Activated CD4-positive, alpha-beta memory T cell treated with anti-CD3 and anti-CD28 coated beads for 36 hours (primary cell): ENCODE measurements around the gene GPX7. TPM values are rescaled to one million over a fixed set of nuclear protein-coding genes. Genes with fewer than 3 reads are reported as not detected.
A peak's percentile ranks its signal among the peaks of the same experiment; 100 is the strongest.

Experiments
- CTCF ChIA-PET: fragments of 350-600 bp; sonication (Branson Sonifier 250); formaldehyde crosslinking; loops from one replicate; lab custom pipeline; 2021; ENCODE audit warnings: antibody characterized with exemption, inconsistent platforms; lab: Charles Lee
- POLR2A ChIA-PET: fragments of 350-600 bp; sonication (Branson Sonifier 250); formaldehyde crosslinking; loops from one replicate; lab custom pipeline; 2021; ENCODE audit warnings: antibody characterized with exemption; lab: Charles Lee
- DNase-seq: peaks from one replicate; pipeline ENCODE4 v3.0.0-alpha.2; 2020
- H3K27ac Mint-ChIP-seq: one replicate; pipeline ENCODE4 v1.8.0; 2021; ENCODE audit warnings: mixed read lengths
- H3K27me3 Mint-ChIP-seq: one replicate; pipeline ENCODE4 v1.8.0; 2021; ENCODE audit warnings: mixed read lengths
- H3K36me3 Mint-ChIP-seq: one replicate; pipeline ENCODE4 v1.8.0; 2021; ENCODE audit warnings: mixed read lengths
- H3K4me1 Mint-ChIP-seq: one replicate; pipeline ENCODE4 v1.8.0; 2021; ENCODE audit warnings: low read depth, mixed read lengths
- H3K4me3 Mint-ChIP-seq: one replicate; pipeline ENCODE4 v1.8.0; 2021; ENCODE audit warnings: mild to moderate bottlenecking, mixed read lengths
- H3K9me3 Mint-ChIP-seq: one replicate; pipeline ENCODE4 v1.8.0; 2021; ENCODE audit warnings: mixed read lengths
- intact Hi-C: fragments of 100-400 bp; cut with micrococcal nuclease; formaldehyde crosslinking; loops from one replicate; pipeline ENCODE4 v1.15.1; 2023
- total RNA-seq, 2 experiments: library from RNA; stranded (reverse); gene quantifications; one replicate each; pipeline ENCODE4 v1.2.3, GENCODE V29; 2021

Gene GPX7
- total RNA-seq, 2 experiments from 2014 or later: 19.9 to 20.6 TPM

- Mint-ChIP-seq H3K36me3 (peaks cover 23% of the 10 kb centered on the region), H3K9me3 (no peaks in the 10 kb centered on the region), H3K27me3 (no peaks in the 10 kb centered on the region), H3K27ac (peak overlapping the region; percentile 90), H3K4me3 (no peak overlapping the region), H3K4me1 (peaks cover 40% of the 10 kb centered on the region)
- ChIA-PET POLR2A (interaction anchor here (0.6 to 1.7 kb wide), 4 partner anchors 10 to 200 kb away, joined by 3 to 5 read pairs (median 4); partner anchors contain the start of genes ORC1, PRPF38A and TUT4), CTCF (interaction anchor here (0.9 kb wide), 1 partner anchor 24 kb away, joined by 3 read pairs; no protein-coding TSS in a partner anchor)
- intact Hi-C loops: loop anchor here (5.0 kb wide), 1 partner anchor 53 kb away; no protein-coding TSS in a partner anchor
- no peak for DNase-seq
These were observed 2.0 kb downstream of the GPX7 start for GRCh38 chr1:52604063-52604770.

GRCh38 chr1:52613636-52614373 lies 11.6 kb downstream of the GPX7 start:
- H3K4me1 Mint-ChIP-seq: peaks cover 6% of the 10 kb centered on the region
- no peaks in the 10 kb centered on the region for H3K36me3 Mint-ChIP-seq
- CTCF ChIA-PET: interaction anchor here (1.2 kb wide), 1 partner anchor 72 kb away, joined by 3 read pairs; no protein-coding TSS in a partner anchor
- intact Hi-C loops: no loop called here
- H3K27me3 Mint-ChIP-seq: no peaks in the 10 kb centered on the region
- POLR2A ChIA-PET: interaction anchor here (0.5 to 0.9 kb wide), 3 partner anchors 9 to 12 kb away, joined by 3 to 6 read pairs (median 5); no protein-coding TSS in a partner anchor
- no peak overlapping the region for H3K4me3 Mint-ChIP-seq
- no peaks in the 10 kb centered on the region for H3K9me3 Mint-ChIP-seq
- no peak overlapping the region for H3K27ac Mint-ChIP-seq
- DNase-seq: no peak

GRCh38 chr1:52614671-52615070 lies 12.5 kb downstream of the GPX7 start:
- no peak overlapping the region for H3K27ac Mint-ChIP-seq
- no peaks in the 10 kb centered on the region for H3K36me3 Mint-ChIP-seq
- ChIA-PET CTCF (interaction anchor here (1.2 kb wide), 1 partner anchor 71 kb away, joined by 3 read pairs; no protein-coding TSS in a partner anchor), POLR2A (interaction anchor here (0.6 kb wide), 1 partner anchor 12 kb away, joined by 6 read pairs; no protein-coding TSS in a partner anchor)
- DNase-seq: no peak
- no peaks in the 10 kb centered on the region for H3K9me3 Mint-ChIP-seq
- H3K4me3 Mint-ChIP-seq: no peak overlapping the region
- intact Hi-C loops: no loop called here
- H3K4me1 Mint-ChIP-seq: peaks cover 6% of the 10 kb centered on the region
- H3K27me3 Mint-ChIP-seq: no peaks in the 10 kb centered on the region

DNA sequence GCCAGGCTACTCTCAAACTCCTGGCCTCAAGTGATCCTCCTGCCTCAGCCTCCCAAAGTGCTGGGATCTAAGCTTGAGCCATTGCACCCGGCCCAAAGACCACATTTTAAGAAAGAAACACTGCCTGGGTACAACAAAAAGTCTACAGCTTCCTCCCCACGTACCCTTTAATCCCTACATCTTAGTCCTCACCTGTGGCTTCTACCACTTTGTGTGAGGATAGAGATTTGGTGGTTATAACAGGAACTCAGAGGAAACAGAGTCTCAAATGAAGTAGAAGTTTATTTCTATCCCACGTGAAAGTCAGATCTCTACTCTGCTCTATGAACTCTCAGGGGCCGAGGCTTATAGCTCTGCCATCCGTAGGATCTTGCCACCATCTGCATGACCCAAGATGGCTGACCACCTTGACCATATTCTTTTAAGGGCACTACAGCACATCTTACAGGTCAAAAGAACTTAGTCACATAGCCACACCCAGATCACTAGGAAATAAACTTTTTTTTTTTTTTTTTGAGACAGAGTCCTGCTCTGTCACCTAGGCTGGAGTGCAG lies 13.4 kb downstream of the GPX7 start:
- Mint-ChIP-seq H3K36me3 (no peaks in the 10 kb centered on the region), H3K27ac (no peak overlapping the region), H3K27me3 (no peaks in the 10 kb centered on the region), H3K4me1 (peaks cover 6% of the 10 kb centered on the region), H3K9me3 (no peaks in the 10 kb centered on the region), H3K4me3 (no peak overlapping the region)
- POLR2A ChIA-PET: no interaction called here
- intact Hi-C loops: no loop called here
- CTCF ChIA-PET: no interaction called here
- no peak for DNase-seq

- intact Hi-C loops: no loop called here
- no peaks in the 10 kb centered on the region for H3K9me3 Mint-ChIP-seq
- H3K27ac Mint-ChIP-seq: no peak overlapping the region
- ChIA-PET CTCF (no interaction called here), POLR2A (no interaction called here)
- no peak overlapping the region for H3K4me3 Mint-ChIP-seq
- H3K4me1 Mint-ChIP-seq: peaks cover 4% of the 10 kb centered on the region
- no peak for DNase-seq
- no peaks in the 10 kb centered on the region for H3K27me3 Mint-ChIP-seq
- no peaks in the 10 kb centered on the region for H3K36me3 Mint-ChIP-seq
These were observed 19.8 kb downstream of the GPX7 start for GRCh38 chr1:52621950-52622349.

GRCh38 chr1:52623812-52624211 lies 21.6 kb downstream of the GPX7 start:
- Mint-ChIP-seq H3K4me3 (no peak overlapping the region), H3K27ac (no peak overlapping the region), H3K36me3 (no peaks in the 10 kb centered on the region), H3K27me3 (no peaks in the 10 kb centered on the region), H3K9me3 (no peaks in the 10 kb centered on the region), H3K4me1 (peaks cover 6% of the 10 kb centered on the region)
- intact Hi-C loops: no loop called here
- no peak for DNase-seq
- POLR2A ChIA-PET: no interaction called here
- CTCF ChIA-PET: interaction anchor here (1.3 kb wide), 1 partner anchor 9 kb away, joined by 3 read pairs; the partner anchor contains the start of gene SHISAL2A

- no peak overlapping the region for H3K27ac Mint-ChIP-seq
- peaks cover 2% of the 10 kb centered on the region for H3K36me3 Mint-ChIP-seq
- no peak overlapping the region for H3K4me3 Mint-ChIP-seq
- CTCF ChIA-PET: interaction anchor here (0.6 to 1.0 kb wide), 2 partner anchors 23 to 651 kb away, joined by 3 read pairs; no protein-coding TSS in a partner anchor
- POLR2A ChIA-PET: interaction anchor here (0.5 kb wide), 1 partner anchor 105 kb away, joined by 3 read pairs; no protein-coding TSS in a partner anchor
- H3K27me3 Mint-ChIP-seq: no peaks in the 10 kb centered on the region
- H3K9me3 Mint-ChIP-seq: no peaks in the 10 kb centered on the region
- peaks cover 22% of the 10 kb centered on the region for H3K4me1 Mint-ChIP-seq
- DNase-seq: no peak
- intact Hi-C loops: no loop called here
These were observed 24.9 kb downstream of the GPX7 start for GRCh38 chr1:52627028-52627427.

DNA sequence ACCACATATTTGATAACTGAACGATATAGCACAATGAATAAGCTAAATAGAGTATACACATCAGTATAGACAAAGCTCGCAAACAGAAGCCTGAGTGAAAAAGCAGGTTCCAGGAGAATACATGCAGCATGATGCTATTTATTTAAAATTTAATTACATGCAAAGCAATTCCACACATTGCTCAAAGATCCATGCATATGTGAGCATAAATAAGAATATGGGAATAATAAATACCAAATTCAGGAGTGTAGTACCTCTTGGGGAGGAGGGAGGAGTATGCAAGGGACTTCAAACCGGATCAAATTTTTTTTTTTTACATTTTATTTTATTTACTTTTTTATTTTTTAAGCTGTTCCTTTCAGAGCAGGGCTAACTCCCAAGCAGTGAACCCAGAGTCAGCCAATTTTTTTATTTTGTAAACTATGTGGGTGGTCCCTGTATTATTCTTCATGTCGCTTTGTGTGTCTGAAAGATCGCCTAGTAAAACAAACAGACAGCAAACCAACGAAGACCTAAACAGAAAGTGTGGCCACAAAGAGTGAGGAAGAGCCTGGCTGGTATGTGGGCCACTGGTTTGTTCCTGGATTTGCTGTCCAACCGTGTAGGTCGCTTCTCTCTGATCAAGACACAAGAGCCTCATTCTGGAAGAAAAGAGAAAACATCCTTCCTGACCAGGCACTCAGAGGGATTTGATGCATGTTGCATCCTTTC lies 26.6 kb downstream of the GPX7 start:
- no peak overlapping the region for H3K4me3 Mint-ChIP-seq
- ChIA-PET POLR2A (no interaction called here), CTCF (no interaction called here)
- H3K27me3 Mint-ChIP-seq: no peaks in the 10 kb centered on the region
- intact Hi-C loops: no loop called here
- no peak for DNase-seq
- H3K27ac Mint-ChIP-seq: no peak overlapping the region
- H3K9me3 Mint-ChIP-seq: no peaks in the 10 kb centered on the region
- H3K36me3 Mint-ChIP-seq: peaks cover 2% of the 10 kb centered on the region
- peaks cover 33% of the 10 kb centered on the region for H3K4me1 Mint-ChIP-seq

DNA sequence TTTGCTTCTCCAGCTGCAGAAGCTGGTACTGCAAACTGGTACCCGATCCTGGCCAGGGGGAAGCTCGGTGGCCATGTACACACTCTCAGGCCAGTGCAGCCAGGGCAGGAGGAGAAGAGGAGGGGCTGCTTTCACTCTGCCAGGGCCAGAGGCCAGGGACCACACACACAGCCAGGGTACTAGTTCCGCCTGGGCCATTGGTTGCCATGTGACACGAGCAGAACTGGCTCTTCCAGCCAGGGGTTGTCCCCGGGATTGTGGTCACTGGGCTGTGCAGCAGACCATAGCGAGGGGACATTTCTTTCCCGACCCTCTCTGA lies 27.1 kb downstream of the GPX7 start:
- ChIA-PET POLR2A (no interaction called here), CTCF (no interaction called here)
- intact Hi-C loops: no loop called here

DNA sequence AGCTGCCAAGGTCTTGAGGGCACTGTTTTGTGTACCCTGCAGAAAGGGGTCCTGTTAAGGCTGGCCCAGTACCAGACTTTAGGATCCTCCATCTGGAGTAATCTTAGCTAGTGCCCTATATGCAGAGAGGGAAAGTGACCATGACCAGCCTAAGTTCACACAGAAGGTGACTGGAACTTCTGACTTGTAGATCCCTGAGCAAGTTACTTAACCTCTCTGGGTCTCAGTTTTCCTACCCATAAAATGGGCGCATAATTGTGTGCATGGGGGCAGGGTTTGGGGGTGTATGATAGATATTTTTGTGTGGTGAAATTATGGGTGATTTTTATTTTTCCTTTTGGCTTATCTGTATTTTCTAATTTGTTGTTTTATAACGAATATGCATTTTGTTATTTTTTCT lies 27.5 kb downstream of the GPX7 start:
- H3K4me1 Mint-ChIP-seq: peaks cover 42% of the 10 kb centered on the region
- DNase-seq: no peak
- no peaks in the 10 kb centered on the region for H3K27me3 Mint-ChIP-seq
- no peak overlapping the region for H3K27ac Mint-ChIP-seq
- H3K9me3 Mint-ChIP-seq: no peaks in the 10 kb centered on the region
- no peak overlapping the region for H3K4me3 Mint-ChIP-seq
- CTCF ChIA-PET: no interaction called here
- peaks cover 2% of the 10 kb centered on the region for H3K36me3 Mint-ChIP-seq
- POLR2A ChIA-PET: no interaction called here
- intact Hi-C loops: loop anchor here (5.0 to 10.0 kb wide), 3 partner anchors 207 to 575 kb away; partner anchors contain the start of genes BTF3L4, TXNDC12 and ZFYVE9

More for the DNA sequence above, 27.1 kb downstream of the GPX7 start:
- no peak overlapping the region for H3K4me3 Mint-ChIP-seq
- no peak for DNase-seq
- no peaks in the 10 kb centered on the region for H3K9me3 Mint-ChIP-seq
- H3K36me3 Mint-ChIP-seq: peaks cover 2% of the 10 kb centered on the region
- peaks cover 38% of the 10 kb centered on the region for H3K4me1 Mint-ChIP-seq
- H3K27ac Mint-ChIP-seq: no peak overlapping the region
- no peaks in the 10 kb centered on the region for H3K27me3 Mint-ChIP-seq

GRCh38 chr1:52631759-52632331 lies 29.7 kb downstream of the GPX7 start:
- intact Hi-C loops: loop anchor here (5.0 to 10.0 kb wide), 3 partner anchors 210 to 577 kb away; partner anchors contain the start of genes BTF3L4, TXNDC12 and ZFYVE9
- DNase-seq: no peak
- H3K4me3 Mint-ChIP-seq: peak overlapping the region; percentile 74
- ChIA-PET POLR2A (interaction anchor here (1.1 to 2.8 kb wide), 2 partner anchors 79 to 227 kb away, joined by 3 to 14 read pairs; partner anchors contain the start of genes ORC1, PRPF38A and TUT4), CTCF (interaction anchor here (0.5 to 2.1 kb wide), 3 partner anchors 8 to 228 kb away, joined by 3 to 10 read pairs (median 3); partner anchors contain the start of genes ORC1 and PRPF38A)
- H3K9me3 Mint-ChIP-seq: no peaks in the 10 kb centered on the region
- H3K27me3 Mint-ChIP-seq: no peaks in the 10 kb centered on the region
- H3K27ac Mint-ChIP-seq: peak overlapping the region; percentile 91
- peaks cover 2% of the 10 kb centered on the region for H3K36me3 Mint-ChIP-seq
- H3K4me1 Mint-ChIP-seq: peaks cover 58% of the 10 kb centered on the region
